Cardiac muscle cell (in vitro differentiated cells and primary cell): ENCODE data around the gene PTPRT. TPM values are rescaled to one million over a fixed set of nuclear protein-coding genes. Genes with fewer than 3 reads are reported as not detected.

Experiments used
- DNase-seq, 2 donors: peaks; one replicate each; pipeline versions ENCODE4 v3.0.0 to v3.0.0-alpha.2; 2010 to 2017; ENCODE audit warnings: low read depth in 1 of 2, low spot score in 1 of 2
- H3K27ac ChIP-seq: fragments of 200-600 bp; sonication (generic); 2 replicates; pipeline ENCODE4 v1.5.1; 2016
- H3K27me3 ChIP-seq: fragments of 200-600 bp; sonication (generic); 2 replicates; pipeline ENCODE4 v1.6.0; 2016; ENCODE audit warnings: control low read depth
- H3K36me3 ChIP-seq: fragments of 200-600 bp; sonication (generic); 2 replicates; pipeline ENCODE4 v1.5.1; 2016; ENCODE audit warnings: control low read depth
- H3K4me1 ChIP-seq: fragments of 200-600 bp; sonication (generic); 2 replicates; pipeline ENCODE4 v1.8.1; 2017; ENCODE audit warnings: low read depth, mild to moderate bottlenecking, mixed run types
- H3K4me3 ChIP-seq: fragments of 200-600 bp; sonication (generic); 2 replicates; pipeline ENCODE4 v1.5.1; 2016; ENCODE audit warnings: mild to moderate bottlenecking
- H3K9me3 ChIP-seq: fragments of 200-600 bp; sonication (generic); 2 replicates; pipeline ENCODE4 v1.5.1; 2017; ENCODE audit warnings: low read depth, mild to moderate bottlenecking, control low read depth
- polyA plus RNA-seq: library from polyadenylated mRNA; unstranded; fragments of >200 nt; fragmentation: Nextera tagmentation; extraction: Ambion mirVana; gene quantifications from 2 replicates; pipeline ENCODE4 v1.2.1, GENCODE V29; 2016
- total RNA-seq: library from RNA; depleted of rRNA; stranded (reverse); fragments of >200 nt; gene quantifications from 2 replicates; pipeline ENCODE4 v1.2.3, GENCODE V29; 2016
- TF ChIP-seq, protein P1 (sequence below): IDR thresholded peaks from 2 replicates; pipeline ENCODE4 v1.5.1; 2012; ENCODE audit warnings: low read depth, mild to moderate bottlenecking, low read length

Gene PTPRT
- total and polyA plus RNA-seq, 2 experiments from 2014 or later, result 0.30 to 1.4 TPM

DNA sequence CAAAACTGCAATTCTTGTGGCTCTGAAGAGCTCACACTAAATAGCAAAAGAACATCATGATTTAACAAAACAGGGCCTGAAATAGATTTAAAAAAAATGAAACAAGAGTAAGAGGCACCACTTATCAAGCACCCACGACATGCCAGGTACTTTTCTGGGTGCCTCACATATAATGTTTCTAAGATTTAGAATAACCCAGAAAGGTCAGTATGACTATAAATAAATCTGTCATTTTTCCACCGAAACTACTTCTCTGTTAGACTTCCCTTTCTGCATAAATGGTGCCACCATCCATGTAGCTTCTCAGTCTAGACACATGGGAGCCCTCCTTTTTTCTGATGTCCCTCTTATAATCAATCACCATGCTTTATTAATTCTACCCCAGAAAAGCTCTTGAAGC, 919.2 kb downstream of the PTPRT start:
- Histone ChIP-seq H3K4me1 (no peaks in the 10 kb centered on the region), H3K27ac (no peak overlapping the region), H3K4me3 (no peak overlapping the region), H3K27me3 (no peaks in the 10 kb centered on the region), H3K9me3 (no peaks in the 10 kb centered on the region), H3K36me3 (no peaks in the 10 kb centered on the region)
- TF ChIP-seq, protein P1, sequence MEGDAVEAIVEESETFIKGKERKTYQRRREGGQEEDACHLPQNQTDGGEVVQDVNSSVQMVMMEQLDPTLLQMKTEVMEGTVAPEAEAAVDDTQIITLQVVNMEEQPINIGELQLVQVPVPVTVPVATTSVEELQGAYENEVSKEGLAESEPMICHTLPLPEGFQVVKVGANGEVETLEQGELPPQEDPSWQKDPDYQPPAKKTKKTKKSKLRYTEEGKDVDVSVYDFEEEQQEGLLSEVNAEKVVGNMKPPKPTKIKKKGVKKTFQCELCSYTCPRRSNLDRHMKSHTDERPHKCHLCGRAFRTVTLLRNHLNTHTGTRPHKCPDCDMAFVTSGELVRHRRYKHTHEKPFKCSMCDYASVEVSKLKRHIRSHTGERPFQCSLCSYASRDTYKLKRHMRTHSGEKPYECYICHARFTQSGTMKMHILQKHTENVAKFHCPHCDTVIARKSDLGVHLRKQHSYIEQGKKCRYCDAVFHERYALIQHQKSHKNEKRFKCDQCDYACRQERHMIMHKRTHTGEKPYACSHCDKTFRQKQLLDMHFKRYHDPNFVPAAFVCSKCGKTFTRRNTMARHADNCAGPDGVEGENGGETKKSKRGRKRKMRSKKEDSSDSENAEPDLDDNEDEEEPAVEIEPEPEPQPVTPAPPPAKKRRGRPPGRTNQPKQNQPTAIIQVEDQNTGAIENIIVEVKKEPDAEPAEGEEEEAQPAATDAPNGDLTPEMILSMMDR, result no peak
- DNase-seq, result no peak

DNA sequence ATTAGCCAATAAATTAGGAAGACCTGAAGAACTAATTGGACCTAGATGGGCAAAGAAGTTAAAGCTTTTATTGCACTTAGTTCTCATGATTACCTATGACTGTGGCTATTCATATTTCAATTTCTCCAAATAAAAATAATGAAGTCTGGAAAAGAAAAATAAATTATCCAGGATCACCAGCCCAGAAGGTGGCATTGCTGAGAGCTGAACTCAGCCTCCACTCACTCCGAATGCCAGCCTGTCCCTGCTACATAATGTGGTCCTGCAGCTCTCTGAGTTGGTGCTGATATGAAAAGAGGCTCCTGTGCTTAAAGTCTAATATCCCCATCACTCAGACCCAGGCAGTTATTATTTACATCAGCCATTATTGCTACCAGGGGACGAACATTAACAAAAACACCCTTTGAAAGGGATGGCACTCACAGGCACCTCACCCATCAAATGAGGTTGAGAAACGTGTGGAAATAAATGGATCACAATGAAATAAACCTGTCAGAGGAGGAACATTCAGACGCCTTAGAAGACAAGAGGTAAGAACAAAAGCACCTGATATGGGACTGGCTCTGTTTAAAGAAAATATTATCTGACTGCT, 921.8 kb downstream of the PTPRT start:
- H3K4me3 ChIP-seq, result no peak overlapping the region
- no peaks in the 10 kb centered on the region for H3K27me3 ChIP-seq

DNA sequence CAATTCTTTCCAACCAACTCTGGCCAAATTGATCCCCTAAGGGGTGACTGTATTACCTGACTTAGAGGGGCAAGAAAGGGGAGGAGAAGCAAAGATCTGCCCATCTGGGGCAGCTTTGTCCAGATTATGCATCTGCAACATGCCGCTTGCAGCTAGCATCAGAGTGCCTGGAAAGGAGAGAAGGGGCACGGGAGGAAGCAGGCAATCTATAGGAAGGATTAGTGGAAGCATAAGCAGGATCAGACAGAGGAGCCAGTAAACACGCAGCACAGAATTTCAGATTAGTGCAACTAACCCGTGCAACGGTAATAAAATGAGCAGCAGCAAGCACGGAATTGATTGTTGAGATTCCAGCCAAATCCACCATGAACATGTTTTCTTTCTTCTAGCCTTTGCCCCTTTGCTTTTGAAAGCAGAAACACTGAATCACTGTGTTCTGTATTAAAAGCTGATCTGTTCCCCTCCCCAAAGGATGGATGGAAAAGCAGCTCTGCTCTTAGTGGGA, 927.9 kb downstream of the PTPRT start:
- no peaks in the 10 kb centered on the region for H3K9me3 ChIP-seq
- H3K27me3 ChIP-seq, result no peaks in the 10 kb centered on the region
- H3K4me1 ChIP-seq, result no peaks in the 10 kb centered on the region
- TF ChIP-seq, protein P1, result no peak
- H3K27ac ChIP-seq, result no peak overlapping the region
- no peak overlapping the region for H3K4me3 ChIP-seq
- DNase-seq, result no peak
- H3K36me3 ChIP-seq, result no peaks in the 10 kb centered on the region

More for the DNA sequence above, 921.8 kb downstream of the PTPRT start:
- H3K9me3 ChIP-seq, result no peaks in the 10 kb centered on the region
- H3K4me1 ChIP-seq, result no peaks in the 10 kb centered on the region
- H3K27ac ChIP-seq, result no peak overlapping the region
- H3K36me3 ChIP-seq, result no peaks in the 10 kb centered on the region
- DNase-seq, result no peak
- TF ChIP-seq, protein P1, result no peak

DNA sequence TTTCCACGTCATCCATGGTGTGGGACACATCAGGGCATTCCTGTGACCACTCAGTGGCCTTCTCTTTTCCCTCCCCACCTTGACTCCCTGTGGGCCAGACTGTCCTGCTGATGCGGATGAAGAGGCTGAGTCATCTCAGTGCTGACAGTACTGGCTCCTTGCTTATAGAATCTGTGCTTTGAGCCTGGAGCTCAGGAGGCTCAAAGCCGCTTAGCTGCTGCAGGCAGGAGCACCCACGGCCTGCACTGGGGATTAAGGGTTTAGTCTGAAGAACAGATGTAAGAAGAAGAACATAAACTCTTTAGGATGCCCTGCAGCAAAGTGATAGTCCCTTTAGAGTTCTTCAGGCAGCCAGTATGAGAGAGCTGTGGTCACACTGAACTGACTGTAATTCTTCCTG, 929.5 kb downstream of the PTPRT start:
- no peak overlapping the region for H3K27ac ChIP-seq
- H3K4me1 ChIP-seq, result no peaks in the 10 kb centered on the region
- no peaks in the 10 kb centered on the region for H3K9me3 ChIP-seq
- no peaks in the 10 kb centered on the region for H3K27me3 ChIP-seq
- H3K36me3 ChIP-seq, result no peaks in the 10 kb centered on the region
- no peak for DNase-seq
- no peak overlapping the region for H3K4me3 ChIP-seq
- TF ChIP-seq, protein P1, result no peak

DNA sequence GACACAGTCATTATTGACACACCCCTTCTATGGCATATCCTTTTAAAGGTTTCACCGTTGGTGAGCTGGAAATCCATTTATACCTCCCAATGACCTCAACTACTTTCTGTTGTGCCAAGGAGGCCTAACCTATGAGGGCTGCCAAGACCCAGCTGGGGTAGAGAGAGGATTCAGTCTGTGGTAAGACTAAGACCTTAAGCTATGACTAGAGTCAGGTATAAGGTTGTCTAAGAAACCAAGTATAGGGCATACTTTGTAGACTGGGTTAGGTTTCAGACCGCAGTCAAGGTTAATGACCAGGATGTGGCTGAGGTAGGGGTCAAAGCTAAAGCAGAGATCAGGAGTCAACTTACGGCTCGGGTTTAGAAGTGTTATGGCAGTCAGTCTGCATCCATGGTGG, 930.3 kb downstream of the PTPRT start:
- TF ChIP-seq, protein P1, result no peak
- Histone ChIP-seq H3K27me3 (no peaks in the 10 kb centered on the region), H3K27ac (no peak overlapping the region), H3K9me3 (no peaks in the 10 kb centered on the region), H3K4me1 (no peaks in the 10 kb centered on the region), H3K36me3 (no peaks in the 10 kb centered on the region), H3K4me3 (no peak overlapping the region)
- DNase-seq, result no peak
